Ishikawa (cell line): ENCODE measurements around the gene SLC28A3.

Experiments
- CEBPB ChIP-seq: IDR thresholded peaks from 2 replicates; pipeline ENCODE4 v1.6.1; 2012
- CREB1 ChIP-seq: IDR thresholded peaks from 2 replicates; pipeline ENCODE4 v1.6.1; 2012; ENCODE audit warnings: low read depth
- EGR1 ChIP-seq: IDR thresholded peaks from 2 replicates; pipeline ENCODE4 v1.6.1; 2012
- EP300 ChIP-seq: IDR thresholded peaks from 2 replicates; pipeline ENCODE4 v1.6.1; 2012; ENCODE audit warnings: borderline replicate concordance
- NFIC ChIP-seq: IDR thresholded peaks from 2 replicates; pipeline ENCODE4 v1.6.1; 2012
- RAD21 ChIP-seq: IDR thresholded peaks from 2 replicates; pipeline ENCODE4 v1.6.1; 2012; ENCODE audit warnings: low read depth
- TAF1 ChIP-seq: IDR thresholded peaks from 2 replicates; pipeline ENCODE4 v1.6.1; 2012; ENCODE audit warnings: low read depth, mild to moderate bottlenecking
- TCF12 ChIP-seq: IDR thresholded peaks from 2 replicates; pipeline ENCODE4 v1.6.1; 2012; ENCODE audit warnings: low read depth
- TEAD4 ChIP-seq: IDR thresholded peaks from 2 replicates; pipeline ENCODE4 v1.6.1; 2012
- YY1 ChIP-seq: IDR thresholded peaks from 2 replicates; pipeline ENCODE4 v1.6.1; 2012; ENCODE audit warnings: low read depth
- ZBTB7A ChIP-seq: IDR thresholded peaks from 2 replicates; pipeline ENCODE4 v1.6.1; 2012; ENCODE audit warnings: low read depth
- TF ChIP-seq, protein P1 (sequence below): IDR thresholded peaks from 2 replicates; pipeline ENCODE4 v1.6.1; 2012; ENCODE audit warnings: low read depth, mild to moderate bottlenecking
- TF ChIP-seq, protein P2 (sequence below): IDR thresholded peaks from 2 replicates; pipeline ENCODE4 v1.6.1; 2012

DNA sequence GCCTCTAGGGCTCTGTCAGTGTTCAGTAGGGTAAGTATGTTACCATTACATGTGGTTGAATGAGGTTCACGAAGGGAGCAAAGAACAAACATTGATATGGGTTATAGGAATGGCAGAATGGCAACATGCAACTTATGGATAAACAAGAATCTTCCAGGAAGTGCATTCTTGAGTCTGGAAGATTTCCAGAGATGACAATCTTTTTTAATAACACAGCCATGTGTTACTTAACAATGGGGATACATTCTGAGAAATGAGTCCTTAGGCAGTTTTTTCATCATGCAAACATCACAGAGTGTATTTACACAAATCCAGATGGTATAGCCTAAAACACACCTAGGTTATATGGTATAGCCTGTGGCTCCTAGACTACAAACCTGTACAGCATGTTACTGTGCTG is 9.1 kb upstream of the SLC28A3 start:
- TF ChIP-seq EGR1 (no peak), CEBPB (no peak), EP300 (no peak), TAF1 (no peak), TEAD4 (no peak), YY1 (no peak), RAD21 (no peak), TCF12 (no peak), NFIC (no peak), CREB1 (no peak), ZBTB7A (no peak)
- TF ChIP-seq, protein P1, sequence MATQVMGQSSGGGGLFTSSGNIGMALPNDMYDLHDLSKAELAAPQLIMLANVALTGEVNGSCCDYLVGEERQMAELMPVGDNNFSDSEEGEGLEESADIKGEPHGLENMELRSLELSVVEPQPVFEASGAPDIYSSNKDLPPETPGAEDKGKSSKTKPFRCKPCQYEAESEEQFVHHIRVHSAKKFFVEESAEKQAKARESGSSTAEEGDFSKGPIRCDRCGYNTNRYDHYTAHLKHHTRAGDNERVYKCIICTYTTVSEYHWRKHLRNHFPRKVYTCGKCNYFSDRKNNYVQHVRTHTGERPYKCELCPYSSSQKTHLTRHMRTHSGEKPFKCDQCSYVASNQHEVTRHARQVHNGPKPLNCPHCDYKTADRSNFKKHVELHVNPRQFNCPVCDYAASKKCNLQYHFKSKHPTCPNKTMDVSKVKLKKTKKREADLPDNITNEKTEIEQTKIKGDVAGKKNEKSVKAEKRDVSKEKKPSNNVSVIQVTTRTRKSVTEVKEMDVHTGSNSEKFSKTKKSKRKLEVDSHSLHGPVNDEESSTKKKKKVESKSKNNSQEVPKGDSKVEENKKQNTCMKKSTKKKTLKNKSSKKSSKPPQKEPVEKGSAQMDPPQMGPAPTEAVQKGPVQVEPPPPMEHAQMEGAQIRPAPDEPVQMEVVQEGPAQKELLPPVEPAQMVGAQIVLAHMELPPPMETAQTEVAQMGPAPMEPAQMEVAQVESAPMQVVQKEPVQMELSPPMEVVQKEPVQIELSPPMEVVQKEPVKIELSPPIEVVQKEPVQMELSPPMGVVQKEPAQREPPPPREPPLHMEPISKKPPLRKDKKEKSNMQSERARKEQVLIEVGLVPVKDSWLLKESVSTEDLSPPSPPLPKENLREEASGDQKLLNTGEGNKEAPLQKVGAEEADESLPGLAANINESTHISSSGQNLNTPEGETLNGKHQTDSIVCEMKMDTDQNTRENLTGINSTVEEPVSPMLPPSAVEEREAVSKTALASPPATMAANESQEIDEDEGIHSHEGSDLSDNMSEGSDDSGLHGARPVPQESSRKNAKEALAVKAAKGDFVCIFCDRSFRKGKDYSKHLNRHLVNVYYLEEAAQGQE: no peak
- TF ChIP-seq, protein P2, sequence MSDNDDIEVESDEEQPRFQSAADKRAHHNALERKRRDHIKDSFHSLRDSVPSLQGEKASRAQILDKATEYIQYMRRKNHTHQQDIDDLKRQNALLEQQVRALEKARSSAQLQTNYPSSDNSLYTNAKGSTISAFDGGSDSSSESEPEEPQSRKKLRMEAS: no peak
